ENCODE data around the gene ADAM10. TPM values are rescaled to one million over a fixed set of nuclear protein-coding genes. Genes with fewer than 3 reads are reported as not detected.
"Not testable (repeated sequence)": the region's sequence is repeated elsewhere in the genome, so short reads cannot be mapped to it uniquely, and the experiment has no call there.

The ADAM10 gene
- total RNA-seq, 2 experiments from 2014 or later: 70.7 to 76.3 TPM

GRCh38 chr15:58611731-58612676 is 137.5 kb downstream of the ADAM10 start:
- peaks cover 24% of the 10 kb centered on the region for H3K4me1 Mint-ChIP-seq (ENCODE audit: low read depth)
- CTCF ChIA-PET: interaction anchor here (0.5 kb wide), 1 partner anchor 346 kb away, joined by 4 read pairs; no protein-coding TSS in a partner anchor
- H3K27me3 Mint-ChIP-seq (ENCODE audit: low read depth): no peaks in the 10 kb centered on the region
- peaks cover 47% of the 10 kb centered on the region for H3K36me3 Mint-ChIP-seq (ENCODE audit: low read depth)
- peaks cover 16% of the 10 kb centered on the region for H3K9me3 Mint-ChIP-seq
- intact Hi-C loops (cut with micrococcal nuclease): no loop called here
- H3K4me3 Mint-ChIP-seq: no peak overlapping the region
- DNase-seq: no peak
- H3K27ac Mint-ChIP-seq: no peak overlapping the region

- intact Hi-C loops (cut with micrococcal nuclease): no loop called here
- Mint-ChIP-seq H3K4me3 (no peak overlapping the region), H3K27ac (no peak overlapping the region), H3K9me3 (no peaks in the 10 kb centered on the region), H3K36me3 (ENCODE audit: low read depth) (peaks cover 25% of the 10 kb centered on the region), H3K4me1 (ENCODE audit: low read depth) (peaks cover 17% of the 10 kb centered on the region), H3K27me3 (ENCODE audit: low read depth) (no peaks in the 10 kb centered on the region)
- CTCF ChIA-PET: no interaction called here
- no peak for DNase-seq
Observed at GRCh38 chr15:58608711-58609110, 140.8 kb downstream of the ADAM10 start.

- no peak for DNase-seq
- Mint-ChIP-seq H3K9me3 (no peaks in the 10 kb centered on the region), H3K27ac (no peak overlapping the region), H3K4me3 (no peak overlapping the region), H3K4me1 (ENCODE audit: low read depth) (peaks cover 15% of the 10 kb centered on the region), H3K27me3 (ENCODE audit: low read depth) (no peaks in the 10 kb centered on the region), H3K36me3 (ENCODE audit: low read depth) (peaks cover 24% of the 10 kb centered on the region)
- intact Hi-C loops (cut with micrococcal nuclease): no loop called here
- CTCF ChIA-PET: no interaction called here
Observed at GRCh38 chr15:58608129-58608590, 141.3 kb downstream of the ADAM10 start.

GRCh38 chr15:58606577-58607080 is 142.9 kb downstream of the ADAM10 start:
- intact Hi-C loops (cut with micrococcal nuclease): no loop called here
- no peak for DNase-seq

GRCh38 chr15:58605931-58606530 is 143.5 kb downstream of the ADAM10 start:
- intact Hi-C loops (cut with micrococcal nuclease): no loop called here
- CTCF ChIA-PET: no interaction called here
- Mint-ChIP-seq H3K27me3 (ENCODE audit: low read depth) (no peaks in the 10 kb centered on the region), H3K4me3 (no peak overlapping the region), H3K4me1 (ENCODE audit: low read depth) (peaks cover 14% of the 10 kb centered on the region), H3K9me3 (no peaks in the 10 kb centered on the region), H3K27ac (no peak overlapping the region), H3K36me3 (ENCODE audit: low read depth) (peaks cover 26% of the 10 kb centered on the region)
- DNase-seq: no peak

More at GRCh38 chr15:58606577-58607080, 142.9 kb downstream of the ADAM10 start:
- CTCF ChIA-PET: no interaction called here
- peaks cover 26% of the 10 kb centered on the region for H3K36me3 Mint-ChIP-seq (ENCODE audit: low read depth)
- H3K9me3 Mint-ChIP-seq: no peaks in the 10 kb centered on the region
- H3K27me3 Mint-ChIP-seq (ENCODE audit: low read depth): no peaks in the 10 kb centered on the region
- H3K27ac Mint-ChIP-seq: no peak overlapping the region
- H3K4me3 Mint-ChIP-seq: no peak overlapping the region
- H3K4me1 Mint-ChIP-seq (ENCODE audit: low read depth): peaks cover 14% of the 10 kb centered on the region

- Mint-ChIP-seq H3K4me3 (no peak overlapping the region), H3K27ac (no peak overlapping the region), H3K4me1 (ENCODE audit: low read depth) (peaks cover 14% of the 10 kb centered on the region), H3K9me3 (no peaks in the 10 kb centered on the region), H3K27me3 (ENCODE audit: low read depth) (no peaks in the 10 kb centered on the region), H3K36me3 (ENCODE audit: low read depth) (peaks cover 23% of the 10 kb centered on the region)
- intact Hi-C loops (cut with micrococcal nuclease): no loop called here
- CTCF ChIA-PET: interaction anchor here (0.6 to 1.3 kb wide), 3 partner anchors 19 to 377 kb away, joined by 3 to 4 read pairs (median 4); no protein-coding TSS in a partner anchor
- no peak for DNase-seq
Observed at GRCh38 chr15:58604455-58604923, 145.0 kb downstream of the ADAM10 start.

- Mint-ChIP-seq H3K4me1 (ENCODE audit: low read depth) (peaks cover 11% of the 10 kb centered on the region), H3K36me3 (ENCODE audit: low read depth) (peaks cover 25% of the 10 kb centered on the region)
- H3K9me3 Mint-ChIP-seq; DNase-seq; H3K27ac Mint-ChIP-seq; H3K27me3 Mint-ChIP-seq (ENCODE audit: low read depth); H3K4me3 Mint-ChIP-seq; intact Hi-C loops (cut with micrococcal nuclease): not testable (repeated sequence)
- CTCF ChIA-PET: interaction anchor here (0.7 kb wide), 1 partner anchor 334 kb away, joined by 4 read pairs; no protein-coding TSS in a partner anchor
Observed at GRCh38 chr15:58603927-58604326, 145.6 kb downstream of the ADAM10 start.

- no peaks in the 10 kb centered on the region for H3K9me3 Mint-ChIP-seq
- H3K36me3 Mint-ChIP-seq (ENCODE audit: low read depth): peaks cover 21% of the 10 kb centered on the region
- CTCF ChIA-PET: no interaction called here
Observed at GRCh38 chr15:58602823-58603222, 146.7 kb downstream of the ADAM10 start.

GRCh38 chr15:58598829-58599210 is 150.7 kb downstream of the ADAM10 start:
- H3K4me1 Mint-ChIP-seq (ENCODE audit: low read depth): peaks cover 9% of the 10 kb centered on the region
- CTCF ChIA-PET: no interaction called here
- no peak overlapping the region for H3K4me3 Mint-ChIP-seq
- no peak for DNase-seq
- no peak overlapping the region for H3K27ac Mint-ChIP-seq
- H3K27me3 Mint-ChIP-seq (ENCODE audit: low read depth): no peaks in the 10 kb centered on the region
- intact Hi-C loops (cut with micrococcal nuclease): no loop called here
- peaks cover 24% of the 10 kb centered on the region for H3K36me3 Mint-ChIP-seq (ENCODE audit: low read depth)
- H3K9me3 Mint-ChIP-seq: no peaks in the 10 kb centered on the region

More at GRCh38 chr15:58602823-58603222, 146.7 kb downstream of the ADAM10 start:
- Mint-ChIP-seq H3K4me3 (no peak overlapping the region), H3K27ac (no peak overlapping the region), H3K4me1 (ENCODE audit: low read depth) (peaks cover 2% of the 10 kb centered on the region), H3K27me3 (ENCODE audit: low read depth) (no peaks in the 10 kb centered on the region)
- no peak for DNase-seq
- intact Hi-C loops (cut with micrococcal nuclease): no loop called here

- CTCF ChIA-PET: no interaction called here
- H3K4me3 Mint-ChIP-seq: no peak overlapping the region
- no peaks in the 10 kb centered on the region for H3K9me3 Mint-ChIP-seq
- peaks cover 25% of the 10 kb centered on the region for H3K36me3 Mint-ChIP-seq (ENCODE audit: low read depth)
- no peak overlapping the region for H3K27ac Mint-ChIP-seq
- no peak for DNase-seq
- no peaks in the 10 kb centered on the region for H3K27me3 Mint-ChIP-seq (ENCODE audit: low read depth)
- H3K4me1 Mint-ChIP-seq (ENCODE audit: low read depth): peaks cover 9% of the 10 kb centered on the region
- intact Hi-C loops (cut with micrococcal nuclease): no loop called here
Observed at GRCh38 chr15:58597943-58598828, 151.3 kb downstream of the ADAM10 start.

- CTCF ChIA-PET: no interaction called here
- Mint-ChIP-seq H3K36me3 (ENCODE audit: low read depth) (peaks cover 22% of the 10 kb centered on the region), H3K4me1 (ENCODE audit: low read depth) (peaks cover 9% of the 10 kb centered on the region), H3K27ac (no peak overlapping the region), H3K4me3 (no peak overlapping the region), H3K27me3 (ENCODE audit: low read depth) (no peaks in the 10 kb centered on the region), H3K9me3 (no peaks in the 10 kb centered on the region)
- no peak for DNase-seq
- intact Hi-C loops (cut with micrococcal nuclease): no loop called here
Observed at GRCh38 chr15:58595516-58596263, 153.8 kb downstream of the ADAM10 start.

All from activated naive CD4-positive, alpha-beta T cell treated with anti-CD3 and anti-CD28 coated beads for 36 hours (primary cell).